GM12878 (cell line): ENCODE results near the gene C16orf86. TPM values are rescaled to one million over a fixed set of nuclear protein-coding genes. Genes with fewer than 3 reads are reported as not detected.

Source experiments
- ASH2L ChIP-seq: fragments of 300-600, 200-600 bp; sonication (generic); IDR thresholded peaks from 2 replicates; pipeline ENCODE4 v1.6.1; 2017; ENCODE audit warnings: low read depth, mild to moderate bottlenecking, borderline replicate concordance
- BACH1 ChIP-seq: fragments of 450-650 bp; IDR thresholded peaks from 2 replicates; pipeline ENCODE4 v1.6.1; 2017; ENCODE audit warnings: mild to moderate bottlenecking, borderline replicate concordance
- CEBPB ChIP-seq, 2 experiments: fragments of 150-350 bp in 1 of 2; IDR thresholded peaks; 2 replicates each; pipeline ENCODE4 v1.6.1; 2012 to 2014; ENCODE audit warnings: low read depth in 2 of 2, low read length in 2 of 2, borderline replicate concordance in 1 of 2, inconsistent platforms in 1 of 2
- CREM ChIP-seq: IDR thresholded peaks from 2 replicates; pipeline ENCODE4 v1.6.1; 2014; ENCODE audit warnings: antibody characterized with exemption, low read depth
- E2F4 ChIP-seq: IDR thresholded peaks from 2 replicates; pipeline ENCODE4 v1.6.1; 2012; ENCODE audit warnings: low read depth, low read length, improper control_type of control experiment
- GATAD2B ChIP-seq: fragments of 450-650 bp; conservative IDR thresholded peaks from 2 replicates; pipeline ENCODE4 v1.6.1; 2017; ENCODE audit warnings: low read depth, mild to moderate bottlenecking, moderate library complexity
- IKZF1 ChIP-seq: fragments of 450-650 bp; conservative IDR thresholded peaks from 2 replicates; pipeline ENCODE4 v1.6.1; 2017; ENCODE audit warnings: antibody characterized with exemption, mild to moderate bottlenecking
- KLF5 ChIP-seq: fragments of 450-650 bp; IDR thresholded peaks from 2 replicates; pipeline ENCODE4 v1.6.1; 2014; ENCODE audit warnings: mild to moderate bottlenecking; ENCODE audit not compliant: partially characterized antibody
- LARP7 ChIP-seq: fragments of 450-650 bp; IDR thresholded peaks from 2 replicates; pipeline ENCODE4 v1.6.1; 2017; ENCODE audit warnings: mild to moderate bottlenecking
- MTA2 ChIP-seq: fragments of 450-650 bp; IDR thresholded peaks from 2 replicates; pipeline ENCODE4 v1.6.1; 2016; ENCODE audit warnings: low read depth, mild to moderate bottlenecking, moderate library complexity
- NR2C1 ChIP-seq: fragments of 450-650 bp; IDR thresholded peaks from 2 replicates; pipeline ENCODE4 v1.6.1; 2017; ENCODE audit warnings: antibody characterized with exemption, mild to moderate bottlenecking, moderate library complexity
- PAX5 ChIP-seq: IDR thresholded peaks from 2 replicates; pipeline ENCODE4 v1.6.1; 2011; ENCODE audit warnings: low read depth, low read length, borderline replicate concordance
- POLR2A ChIP-seq: IDR thresholded peaks from 2 replicates; pipeline ENCODE4 v1.6.1; 2011; ENCODE audit warnings: low read depth, mild to moderate bottlenecking, low read length
- RELA ChIP-seq: fragments of 450-650 bp; IDR thresholded peaks from 2 replicates; pipeline ENCODE4 v1.8.0; 2014; ENCODE audit warnings: borderline replicate concordance; ENCODE audit not compliant: partially characterized antibody
- REST ChIP-seq: IDR thresholded peaks from 2 replicates; pipeline ENCODE4 v1.6.1; 2012; ENCODE audit warnings: mild to moderate bottlenecking, low read depth, low read length
- SIN3A ChIP-seq: IDR thresholded peaks from 2 replicates; pipeline ENCODE4 v1.6.1; 2012; ENCODE audit warnings: low read depth, low read length, improper control_type of control experiment
- SP1 ChIP-seq: IDR thresholded peaks from one replicate; pipeline ENCODE4 v1.6.1; 2011; ENCODE audit warnings: low read depth, low read length
- SREBF1 ChIP-seq: IDR thresholded peaks from 2 replicates; pipeline ENCODE4 v1.6.1; 2012; ENCODE audit warnings: mild to moderate bottlenecking, low read length
- TARDBP ChIP-seq: IDR thresholded peaks from 2 replicates; pipeline ENCODE4 v1.6.1; 2016; ENCODE audit warnings: borderline replicate concordance
- YY1 ChIP-seq: IDR thresholded peaks from 2 replicates; pipeline ENCODE4 v1.6.1; 2011; ENCODE audit warnings: low read depth, mild to moderate bottlenecking, low read length
- polyA plus RNA-seq, 11 experiments: library from polyadenylated mRNA; depleted of rRNA in 4 of 11; unstranded in 6 of 11; stranded (reverse) in 5 of 11; fragments of >200 nt; fragmentation: Nextera tagmentation in 4 of 11; fragmentation: Illumina TruSeq in 1 of 11; extraction: Ambion mirVana in 4 of 11; extraction: Trizol in 1 of 11; gene quantifications; 1 replicate in 1 of 11; 2 replicates in 10 of 11; pipeline versions ENCODE4 v1.2.1 to v1.2.3, GENCODE V29; 2011 to 2016; ENCODE audit warnings: inconsistent platforms in 2 of 11, missing spikeins in 2 of 11, low read depth in 1 of 11
- total RNA-seq, 4 experiments: library from RNA; depleted of rRNA in 3 of 4; stranded (reverse); fragments of >200 nt in 3 of 4; fragmentation: Illumina TruSeq in 1 of 4; extraction: Trizol in 1 of 4; gene quantifications; 2 replicates each; pipeline versions ENCODE4 v1.2.1 to v1.2.3, GENCODE V29; 2013 to 2021
- TF ChIP-seq, protein P1 (sequence below): fragments of 450-650 bp; conservative IDR thresholded peaks from 2 replicates; pipeline ENCODE4 v1.6.1; 2017; ENCODE audit warnings: mild to moderate bottlenecking, moderate library complexity

C16orf86 gene
- total and polyA plus RNA-seq, 10 of the 15 experiments (the other 5 are each of a cell fraction or from before 2014, with no cell fraction given): 0.11 to 3.3 (median 1.6) TPM

DNA sequence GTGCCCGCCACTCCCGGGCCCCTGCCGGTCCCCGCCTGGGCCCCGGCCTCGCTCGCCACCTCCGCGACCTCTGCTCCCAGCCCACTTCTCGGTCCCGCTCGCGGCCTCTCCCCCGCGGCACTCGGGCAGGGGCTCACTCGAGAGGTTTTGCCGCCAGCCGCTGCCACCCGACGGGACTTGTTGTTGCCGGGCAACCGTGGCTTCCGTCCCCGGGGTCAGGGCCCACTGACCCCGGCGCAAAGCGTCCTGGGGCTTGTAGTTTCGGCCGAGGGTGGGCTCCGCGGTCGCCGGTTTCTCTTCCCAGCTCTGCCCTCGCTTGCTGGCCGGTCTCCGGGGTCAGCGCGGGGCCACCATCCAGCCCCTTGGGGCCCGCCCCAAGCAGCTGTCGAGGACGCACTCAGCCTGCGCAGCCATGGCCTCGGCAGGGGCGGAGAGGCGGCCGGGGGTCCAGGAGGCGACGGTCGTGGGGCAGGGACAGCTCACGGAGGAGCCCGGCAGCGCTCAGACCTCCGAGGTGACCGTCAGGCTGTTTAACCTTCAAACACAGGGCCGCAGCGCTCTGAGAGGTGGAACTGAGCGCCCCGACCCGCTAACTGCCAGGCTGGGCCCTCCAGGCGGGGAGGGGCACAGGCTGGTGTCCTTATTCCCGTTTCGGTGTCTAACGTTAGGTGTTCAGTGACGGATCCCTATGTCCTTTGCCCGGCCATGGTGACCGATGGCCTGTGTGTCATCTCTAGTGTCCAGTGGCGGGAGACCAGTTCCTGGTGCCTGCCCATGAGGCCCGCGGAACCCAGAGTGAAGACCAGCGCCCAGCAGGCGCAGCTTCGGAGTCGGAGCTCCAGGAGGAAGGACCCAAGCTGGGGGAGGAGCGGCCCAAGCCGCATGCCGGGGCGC lies at the start of gene C16orf86, which contains the start of gene ENKD1 (continued):
- TF ChIP-seq REST (no peak), MTA2 (peak; percentile 67; the same call in 1 of the 2 replicates), IKZF1 (peak; percentile 94), SREBF1 (peak; percentile 86), TARDBP (peak; percentile 59; the same call in 1 of the 2 replicates), ASH2L (no peak), CREM (peak; percentile 52; the same call in 1 of the 2 replicates), LARP7 (peak; percentile 83; the same call in 1 of the 2 replicates), SIN3A (peak; percentile 83), E2F4 (0 out of 2 replicates have a peak, but pooled peaks have one; percentile 49), GATAD2B (0 out of 2 replicates have a peak, but pooled peaks have one; percentile 37), SP1 (no peak), YY1 (peak; percentile 67; the same call in 1 of the 2 replicates), PAX5 (peak; percentile 87), NR2C1 (peak; percentile 98), CEBPB (IDR thresholded peaks at IDR 0.05; ENCODE audit: borderline replicate concordance in 1 of 2, low read depth in 2 of 2, low read length in 2 of 2) (no peak), BACH1 (peak; percentile 31; the same call in 1 of the 2 replicates), KLF5 (peak; percentile 73), RELA (peak; percentile 31), POLR2A (0 out of 2 replicates have a peak, but pooled peaks have one; percentile 27)
- TF ChIP-seq, protein P1, sequence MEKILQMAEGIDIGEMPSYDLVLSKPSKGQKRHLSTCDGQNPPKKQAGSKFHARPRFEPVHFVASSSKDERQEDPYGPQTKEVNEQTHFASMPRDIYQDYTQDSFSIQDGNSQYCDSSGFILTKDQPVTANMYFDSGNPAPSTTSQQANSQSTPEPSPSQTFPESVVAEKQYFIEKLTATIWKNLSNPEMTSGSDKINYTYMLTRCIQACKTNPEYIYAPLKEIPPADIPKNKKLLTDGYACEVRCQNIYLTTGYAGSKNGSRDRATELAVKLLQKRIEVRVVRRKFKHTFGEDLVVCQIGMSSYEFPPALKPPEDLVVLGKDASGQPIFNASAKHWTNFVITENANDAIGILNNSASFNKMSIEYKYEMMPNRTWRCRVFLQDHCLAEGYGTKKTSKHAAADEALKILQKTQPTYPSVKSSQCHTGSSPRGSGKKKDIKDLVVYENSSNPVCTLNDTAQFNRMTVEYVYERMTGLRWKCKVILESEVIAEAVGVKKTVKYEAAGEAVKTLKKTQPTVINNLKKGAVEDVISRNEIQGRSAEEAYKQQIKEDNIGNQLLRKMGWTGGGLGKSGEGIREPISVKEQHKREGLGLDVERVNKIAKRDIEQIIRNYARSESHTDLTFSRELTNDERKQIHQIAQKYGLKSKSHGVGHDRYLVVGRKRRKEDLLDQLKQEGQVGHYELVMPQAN: peak; percentile 40
